H9 (cell line): ENCODE results near the gene EFHD2. TPM values are rescaled to one million over a fixed set of nuclear protein-coding genes. Genes with fewer than 3 reads are reported as not detected.
A peak's percentile ranks its signal among the peaks of the same experiment; 100 is the strongest.

Experiments used
- DNase-seq: peaks from one replicate; pipeline ENCODE4 v3.0.0-alpha.2; 2017
- H2AFZ ChIP-seq: one replicate; pipeline ENCODE4 v1.6.1; 2013; ENCODE audit warnings: mild to moderate bottlenecking, low read length, control low read depth, moderate library complexity
- H2AK5ac ChIP-seq: 2 replicates; pipeline ENCODE4 v1.6.1; 2013; ENCODE audit warnings: low read length, control low read depth, mixed read lengths; ENCODE audit not compliant: insufficient read length
- H2BK120ac ChIP-seq: one replicate; pipeline ENCODE4 v1.6.1; 2013; ENCODE audit warnings: low read depth, mild to moderate bottlenecking, low read length, control low read depth, inconsistent platforms; ENCODE audit not compliant: poor library complexity, severe bottlenecking
- H2BK12ac ChIP-seq: 2 replicates; pipeline ENCODE4 v1.6.1; 2013; ENCODE audit warnings: low read length, control low read depth, mixed read lengths, low read depth; ENCODE audit not compliant: insufficient read length
- H2BK15ac ChIP-seq: 2 replicates; pipeline ENCODE4 v1.6.1; 2013; ENCODE audit warnings: low read depth, low read length, control low read depth
- H2BK20ac ChIP-seq: one replicate; pipeline ENCODE4 v1.6.1; 2013; ENCODE audit warnings: low read depth, mild to moderate bottlenecking, low read length, control low read depth, inconsistent platforms; ENCODE audit not compliant: poor library complexity, severe bottlenecking
- H2BK5ac ChIP-seq: 2 replicates; pipeline ENCODE4 v1.6.1; 2013; ENCODE audit warnings: low read length, control low read depth, mixed read lengths; ENCODE audit not compliant: insufficient read length
- H3K14ac ChIP-seq: 2 replicates; pipeline ENCODE4 v1.6.1; 2013; ENCODE audit warnings: low read length, control low read depth; ENCODE audit not compliant: insufficient read depth
- H3K18ac ChIP-seq: 2 replicates; pipeline ENCODE4 v1.6.1; 2013; ENCODE audit warnings: low read depth, mild to moderate bottlenecking, mixed read lengths, low read length, control low read depth; ENCODE audit not compliant: insufficient read length
- H3K23ac ChIP-seq: 2 replicates; pipeline ENCODE4 v1.6.1; 2013; ENCODE audit warnings: low read length, control low read depth, mixed read lengths, low read depth; ENCODE audit not compliant: insufficient read length
- H3K23me2 ChIP-seq: 2 replicates; pipeline ENCODE4 v1.6.1; 2013; ENCODE audit warnings: low read depth, mild to moderate bottlenecking, mixed read lengths, low read length, control low read depth; ENCODE audit not compliant: insufficient read length, poor library complexity, severe bottlenecking
- H3K27ac ChIP-seq: 2 replicates; pipeline ENCODE4 v1.5.1; 2013; ENCODE audit warnings: low read length, control low read depth, mixed read lengths, low read depth; ENCODE audit not compliant: insufficient read length
- H3K27me3 ChIP-seq: 2 replicates; pipeline ENCODE4 v1.6.1; 2013; ENCODE audit warnings: low read length, control low read depth, inconsistent platforms; ENCODE audit not compliant: insufficient read depth
- H3K4ac ChIP-seq: 2 replicates; pipeline ENCODE4 v1.6.1; 2013; ENCODE audit warnings: low read depth, mild to moderate bottlenecking, control low read depth, inconsistent platforms, low read length, moderate library complexity
- H3K4me1 ChIP-seq: 2 replicates; pipeline ENCODE4 v1.6.1; 2013; ENCODE audit warnings: low read length, control low read depth, inconsistent platforms; ENCODE audit not compliant: insufficient read depth
- H3K4me2 ChIP-seq: 2 replicates; pipeline ENCODE4 v1.6.1; 2013; ENCODE audit warnings: low read length, control low read depth, mixed read lengths; ENCODE audit not compliant: insufficient read length, insufficient read depth
- H3K56ac ChIP-seq: 2 replicates; pipeline ENCODE4 v1.6.1; 2013; ENCODE audit warnings: low read depth, mild to moderate bottlenecking, mixed read lengths, low read length, control low read depth; ENCODE audit not compliant: insufficient read length
- H3K79me1 ChIP-seq: 2 replicates; pipeline ENCODE4 v1.6.1; 2013; ENCODE audit warnings: low read depth, mild to moderate bottlenecking, moderate library complexity, low read length, control low read depth, inconsistent platforms; ENCODE audit not compliant: insufficient read depth, poor library complexity, severe bottlenecking
- H3K79me2 ChIP-seq: 2 replicates; pipeline ENCODE4 v1.6.1; 2013; ENCODE audit warnings: low read length, control low read depth, inconsistent platforms; ENCODE audit not compliant: insufficient read depth
- H3K9ac ChIP-seq: 2 replicates; pipeline ENCODE4 v1.6.1; 2013; ENCODE audit warnings: low read length, control low read depth, mixed read lengths; ENCODE audit not compliant: insufficient read length; ENCODE audit errors: extremely low read depth
- H3K9me3 ChIP-seq: one replicate; pipeline ENCODE4 v1.6.1; 2013; ENCODE audit warnings: low read depth, low read length, inconsistent platforms; ENCODE audit not compliant: control insufficient read depth
- H3T11ph ChIP-seq: one replicate; pipeline ENCODE4 v1.6.1; 2013; ENCODE audit warnings: mild to moderate bottlenecking, low read length, control low read depth, inconsistent platforms
- H4K20me1 ChIP-seq: one replicate; pipeline ENCODE4 v1.6.1; 2013; ENCODE audit not compliant: control insufficient read depth, insufficient read length, insufficient read depth
- H4K5ac ChIP-seq: 2 replicates; pipeline ENCODE4 v1.6.1; 2013; ENCODE audit warnings: low read depth, mild to moderate bottlenecking, mixed read lengths, low read length, control low read depth; ENCODE audit not compliant: insufficient read length
- H4K8ac ChIP-seq: replicated peaks from 2 replicates; pipeline ENCODE4 v1.6.1; 2013; ENCODE audit warnings: low read length, control low read depth, mixed read lengths, low read depth; ENCODE audit not compliant: insufficient read length
- H4K91ac ChIP-seq: 2 replicates; pipeline ENCODE4 v1.6.1; 2013; ENCODE audit warnings: low read depth, mild to moderate bottlenecking, moderate library complexity, mixed read lengths, low read length, control low read depth; ENCODE audit not compliant: insufficient read length
- H3K27ac Mint-ChIP-seq, 3 experiments: 2 replicates in 2 of 3; 3 replicates in 1 of 3; pipeline ENCODE4 v1.8.0; 2020 to 2021; ENCODE audit warnings: mixed read lengths in 3 of 3, mild to moderate bottlenecking in 1 of 3, moderate library complexity in 1 of 3
- H3K27me3 Mint-ChIP-seq: 2 replicates; pipeline ENCODE4 v1.8.0; 2021; ENCODE audit warnings: low read depth, mild to moderate bottlenecking, moderate library complexity, mixed read lengths
- H3K36me3 Mint-ChIP-seq, 3 experiments: 2 replicates in 2 of 3; 3 replicates in 1 of 3; pipeline ENCODE4 v1.8.0; 2020 to 2021; ENCODE audit warnings: low read depth in 3 of 3, mixed read lengths in 3 of 3; ENCODE audit not compliant: insufficient read depth in 1 of 3
- H3K4me1 Mint-ChIP-seq, 2 experiments: 2 replicates each; pipeline ENCODE4 v1.8.0; 2020; ENCODE audit warnings: mixed read lengths in 2 of 2
- H3K4me3 Mint-ChIP-seq, 2 experiments: 2 replicates in 1 of 2; 3 replicates in 1 of 2; pipeline ENCODE4 v1.8.0; 2020 to 2021; ENCODE audit warnings: mild to moderate bottlenecking in 2 of 2, mixed read lengths in 2 of 2, moderate library complexity in 1 of 2
- H3K9me3 Mint-ChIP-seq, 2 experiments: 2 replicates in 1 of 2; 3 replicates in 1 of 2; pipeline ENCODE4 v1.8.0; 2020; ENCODE audit warnings: mild to moderate bottlenecking in 2 of 2, mixed read lengths in 2 of 2, moderate library complexity in 1 of 2
- CTCF ChIP-seq: fragments of 200-600 bp; sonication (generic); conservative IDR thresholded peaks from 3 replicates; pipeline ENCODE4 v1.8.0; 2021; ENCODE audit warnings: antibody characterized with exemption, mild to moderate bottlenecking
- WGBS: extraction: QIAGEN DNeasy Blood & Tissue Kit; methylation state at CpG from one replicate; pipeline ENCODE4 v1.1.7; 2013; ENCODE audit warnings: missing lambda C conversion rate, low lambda C conversion rate, mixed read lengths; ENCODE audit not compliant: insufficient read length; ENCODE audit errors: extremely low coverage; 5-methylcytosine and 5-hydroxymethylcytosine counted together
- total RNA-seq: library from RNA; stranded (reverse); gene quantifications from 2 replicates; pipeline ENCODE4 v1.2.1, GENCODE V29; 2021

The EFHD2 gene
- total RNA-seq, 1 experiment from 2014 or later: 16.5 TPM

DNA sequence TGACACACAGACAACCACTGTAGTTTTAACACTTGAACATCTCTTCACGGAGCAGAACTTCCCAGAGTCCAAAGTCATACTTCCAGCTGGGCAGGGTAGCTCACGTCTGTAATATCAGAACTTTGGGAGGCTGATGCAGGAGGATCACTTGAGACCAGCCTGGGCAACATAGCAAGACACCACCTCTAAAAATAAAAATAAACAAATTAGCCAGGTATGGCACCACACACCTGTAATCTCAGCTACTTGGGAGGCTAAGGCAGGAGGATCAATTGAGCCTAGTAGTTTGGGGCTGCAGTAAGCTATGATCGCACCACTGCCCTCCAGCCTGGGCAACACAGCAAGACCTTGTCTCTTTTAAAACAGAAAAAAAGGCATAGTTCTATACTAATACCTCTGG, 24.3 kb upstream of the EFHD2 start:
- Histone ChIP-seq H3K9me3 (no peaks in the 10 kb centered on the region), H3K23me2 (peaks cover 2% of the 10 kb centered on the region), H2BK20ac (no peak overlapping the region), H3K4me1 (peaks cover 12% of the 10 kb centered on the region; the same call in 1 of the 2 replicates), H2BK15ac (no peak overlapping the region), H3K18ac (no peak overlapping the region), H3K79me1 (no peaks in the 10 kb centered on the region), H3K27ac (no peak overlapping the region), H4K5ac (no peak overlapping the region), H3K56ac (no peak overlapping the region), H3K9ac (no peak overlapping the region), H3K14ac (no peak overlapping the region), H3T11ph (no peak overlapping the region), H2BK5ac (no peak overlapping the region), H3K79me2 (no peaks in the 10 kb centered on the region), H2BK120ac (no peak overlapping the region), H4K20me1 (peaks cover 2% of the 10 kb centered on the region), H4K91ac (no peak overlapping the region), H2AK5ac (no peak overlapping the region), H2BK12ac (no peak overlapping the region), H2AFZ (no peak overlapping the region), H3K4ac (no peak overlapping the region), H4K8ac (no peak overlapping the region), H3K4me2 (no peak overlapping the region), H3K23ac (no peak overlapping the region), H3K27me3 (peaks cover 21% of the 10 kb centered on the region; the same call in 1 of the 2 replicates)
- peak overlapping the region in 1 of 2 experiments; percentile 68; a peak in 1 of 5 replicates for H3K4me3 Mint-ChIP-seq
- TF ChIP-seq CTCF: no peak
- peaks cover 0 to 4% (median 0%) of the 10 kb centered on the region in 3 experiments; a peak in 1 of 7 replicates for H3K36me3 Mint-ChIP-seq
- H3K9me3 Mint-ChIP-seq: peaks cover 0 to 3% of the 10 kb centered on the region in 2 experiments; a peak in 2 of 5 replicates
- no CpG with 5 or more reads among the region's 3 CpGs for WGBS
- H3K27ac Mint-ChIP-seq: no peak overlapping the region
- peaks cover 64 to 74% of the 10 kb centered on the region in 2 experiments for H3K4me1 Mint-ChIP-seq
- H3K27me3 Mint-ChIP-seq: peaks cover 95% of the 10 kb centered on the region
- no peak for DNase-seq
